Measurements from ENCODE around the gene TECRL. TPM values are rescaled to one million over a fixed set of nuclear protein-coding genes. Genes with fewer than 3 reads are reported as not detected.

Gene TECRL
- total and polyA plus RNA-seq, 2 experiments from 2014 or later, result 0.10 to 0.21 TPM

GRCh38 chr4:64353904-64354303, 55.3 kb downstream of the TECRL start:
- DNase-seq (ENCODE audit: low spot score), result no peak
- no peak overlapping the region for H3K27ac ChIP-seq
- TF ChIP-seq EZH2phosphoT487 (IDR thresholded peaks at IDR 0.05; ENCODE audit: low read depth, severe bottlenecking, unreplicated experiment), result no peak
- TF ChIP-seq EZH2 (IDR thresholded peaks at IDR 0.05; ENCODE audit: borderline replicate concordance), result no peak
- no peak for TF ChIP-seq CTCF (IDR thresholded peaks at IDR 0.05; ENCODE audit: poor library complexity)
- no peak overlapping the region for H3K4me3 ChIP-seq
- H3K79me2 ChIP-seq, result no peaks in the 10 kb centered on the region
- H2AFZ ChIP-seq, result no peak overlapping the region
- no peaks in the 10 kb centered on the region for H3K36me3 ChIP-seq (replicated peaks; ENCODE audit: insufficient read depth, low read depth)
- H3K9me2 ChIP-seq (replicated peaks; ENCODE audit: insufficient read depth), result no peaks in the 10 kb centered on the region
- 67% methylated on average over 2 of the region's 2 CpGs for WGBS (ENCODE audit: low lambda C conversion rate, missing lambda C conversion rate)
- no peaks in the 10 kb centered on the region for H4K20me1 ChIP-seq (ENCODE audit: insufficient read depth, poor library complexity, severe bottlenecking)
- H3K27me3 ChIP-seq, result no peaks in the 10 kb centered on the region
- H3K9me3 ChIP-seq (ENCODE audit: low read depth), result no peaks in the 10 kb centered on the region
- no peaks in the 10 kb centered on the region for H3K4me1 ChIP-seq (ENCODE audit: insufficient read depth)
- H3K4me2 ChIP-seq, result no peak overlapping the region

- Histone ChIP-seq H3K4me1 (ENCODE audit: insufficient read depth) (no peaks in the 10 kb centered on the region), H3K9me2 (replicated peaks; ENCODE audit: insufficient read depth) (no peaks in the 10 kb centered on the region), H3K27me3 (no peaks in the 10 kb centered on the region), H3K9me3 (ENCODE audit: low read depth) (no peaks in the 10 kb centered on the region), H4K20me1 (ENCODE audit: insufficient read depth, poor library complexity, severe bottlenecking) (no peaks in the 10 kb centered on the region), H2AFZ (no peak overlapping the region), H3K4me2 (no peak overlapping the region), H3K4me3 (no peak overlapping the region), H3K36me3 (replicated peaks; ENCODE audit: insufficient read depth, low read depth) (no peaks in the 10 kb centered on the region), H3K79me2 (no peaks in the 10 kb centered on the region), H3K27ac (no peak overlapping the region)
- WGBS (ENCODE audit: low lambda C conversion rate, missing lambda C conversion rate), result 61% methylated on average over 3 of the region's 3 CpGs
- no peak for DNase-seq (ENCODE audit: low spot score)
- no peak for TF ChIP-seq EZH2phosphoT487 (IDR thresholded peaks at IDR 0.05; ENCODE audit: low read depth, severe bottlenecking, unreplicated experiment)
- TF ChIP-seq EZH2 (IDR thresholded peaks at IDR 0.05; ENCODE audit: borderline replicate concordance), result no peak
- no peak for TF ChIP-seq CTCF (IDR thresholded peaks at IDR 0.05; ENCODE audit: poor library complexity)
These were observed 67.5 kb downstream of the TECRL start for GRCh38 chr4:64341711-64342110.

- WGBS (ENCODE audit: low lambda C conversion rate, missing lambda C conversion rate), result 89% methylated on average over 5 of the region's 5 CpGs
These were observed 68.8 kb downstream of the TECRL start for GRCh38 chr4:64340218-64341110.

More at GRCh38 chr4:64340218-64341110, 68.8 kb downstream of the TECRL start:
- no peaks in the 10 kb centered on the region for H3K79me2 ChIP-seq
- no peaks in the 10 kb centered on the region for H4K20me1 ChIP-seq (ENCODE audit: insufficient read depth, poor library complexity, severe bottlenecking)
- H3K4me1 ChIP-seq (ENCODE audit: insufficient read depth), result no peaks in the 10 kb centered on the region
- no peak overlapping the region for H3K4me2 ChIP-seq
- no peak overlapping the region for H2AFZ ChIP-seq
- H3K27me3 ChIP-seq, result no peaks in the 10 kb centered on the region
- H3K27ac ChIP-seq, result no peak overlapping the region
- no peak for DNase-seq (ENCODE audit: low spot score)
- H3K36me3 ChIP-seq (replicated peaks; ENCODE audit: insufficient read depth, low read depth), result no peaks in the 10 kb centered on the region
- H3K4me3 ChIP-seq, result no peak overlapping the region
- H3K9me2 ChIP-seq (replicated peaks; ENCODE audit: insufficient read depth), result no peaks in the 10 kb centered on the region
- no peak for TF ChIP-seq EZH2phosphoT487 (IDR thresholded peaks at IDR 0.05; ENCODE audit: low read depth, severe bottlenecking, unreplicated experiment)
- no peak for TF ChIP-seq EZH2 (IDR thresholded peaks at IDR 0.05; ENCODE audit: borderline replicate concordance)
- no peak for TF ChIP-seq CTCF (IDR thresholded peaks at IDR 0.05; ENCODE audit: poor library complexity)
- H3K9me3 ChIP-seq (ENCODE audit: low read depth), result no peaks in the 10 kb centered on the region

All from hepatocyte (in vitro differentiated cells).